ENCODE measurements around the gene NSRP1.

DNA sequence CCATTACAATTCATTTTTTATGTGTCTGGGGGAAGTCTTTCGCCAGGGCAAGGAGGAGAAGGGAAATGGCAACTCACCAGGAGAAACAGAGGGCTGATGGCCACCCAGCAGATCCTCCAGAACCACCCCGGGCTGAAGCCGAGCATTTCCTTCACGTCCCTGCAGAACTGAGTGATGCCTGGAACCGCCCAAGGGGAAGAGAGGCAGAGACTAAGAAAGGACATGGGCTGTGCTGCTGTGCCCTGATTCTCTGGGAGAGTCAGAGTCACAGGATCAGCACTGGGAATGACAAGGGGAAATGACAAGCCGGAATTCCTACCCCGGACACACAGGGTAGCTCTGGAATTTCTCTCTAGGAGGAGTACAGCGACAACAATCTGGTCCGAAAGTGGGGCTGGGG lies 91.0 kb downstream of the NSRP1 start:
- TF ChIP-seq POLR2A (IDR thresholded peaks at IDR 0.05), result no peak
- TF ChIP-seq, protein P1, sequence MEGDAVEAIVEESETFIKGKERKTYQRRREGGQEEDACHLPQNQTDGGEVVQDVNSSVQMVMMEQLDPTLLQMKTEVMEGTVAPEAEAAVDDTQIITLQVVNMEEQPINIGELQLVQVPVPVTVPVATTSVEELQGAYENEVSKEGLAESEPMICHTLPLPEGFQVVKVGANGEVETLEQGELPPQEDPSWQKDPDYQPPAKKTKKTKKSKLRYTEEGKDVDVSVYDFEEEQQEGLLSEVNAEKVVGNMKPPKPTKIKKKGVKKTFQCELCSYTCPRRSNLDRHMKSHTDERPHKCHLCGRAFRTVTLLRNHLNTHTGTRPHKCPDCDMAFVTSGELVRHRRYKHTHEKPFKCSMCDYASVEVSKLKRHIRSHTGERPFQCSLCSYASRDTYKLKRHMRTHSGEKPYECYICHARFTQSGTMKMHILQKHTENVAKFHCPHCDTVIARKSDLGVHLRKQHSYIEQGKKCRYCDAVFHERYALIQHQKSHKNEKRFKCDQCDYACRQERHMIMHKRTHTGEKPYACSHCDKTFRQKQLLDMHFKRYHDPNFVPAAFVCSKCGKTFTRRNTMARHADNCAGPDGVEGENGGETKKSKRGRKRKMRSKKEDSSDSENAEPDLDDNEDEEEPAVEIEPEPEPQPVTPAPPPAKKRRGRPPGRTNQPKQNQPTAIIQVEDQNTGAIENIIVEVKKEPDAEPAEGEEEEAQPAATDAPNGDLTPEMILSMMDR (IDR thresholded peaks at IDR 0.05), result no peak
